NCI-H226 (cell line): ENCODE data around the gene NLRC5.

Experiments
- DNase-seq: peaks from one replicate; pipeline ENCODE4 v3.0.0-alpha.2; 2015

Gene NLRC5

DNA sequence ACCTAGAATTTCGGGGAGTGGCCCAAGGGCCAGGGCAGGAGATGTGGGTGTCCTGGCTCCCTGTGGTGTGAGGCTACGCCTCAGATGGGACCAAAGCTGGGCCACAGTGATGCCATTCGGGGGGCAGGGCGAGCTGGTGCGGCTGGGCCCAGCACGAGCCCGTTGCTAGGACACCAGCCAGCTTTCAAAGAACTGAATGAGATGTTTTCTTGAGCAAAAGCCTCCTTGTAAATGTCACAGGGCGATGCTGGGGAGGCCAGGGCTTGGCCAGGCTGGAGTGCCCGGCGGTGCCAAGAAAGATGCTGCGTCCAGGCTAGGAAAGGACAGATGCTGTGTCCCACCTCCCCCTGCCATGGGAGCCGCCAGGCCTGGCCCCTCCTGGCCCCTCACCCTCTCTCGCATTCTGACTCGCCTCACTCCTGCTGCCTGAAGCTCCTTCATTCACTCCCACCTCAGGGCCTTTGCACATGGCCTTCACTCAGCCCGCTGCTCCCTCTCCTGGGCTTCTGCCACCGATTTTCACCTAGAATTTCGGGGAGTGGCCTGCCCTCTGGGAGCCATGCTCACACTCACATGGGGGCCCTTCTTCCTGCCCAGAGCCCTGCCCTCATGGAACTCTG is 142.1 kb downstream of the NLRC5 start:
- DNase-seq = no peak

DNA sequence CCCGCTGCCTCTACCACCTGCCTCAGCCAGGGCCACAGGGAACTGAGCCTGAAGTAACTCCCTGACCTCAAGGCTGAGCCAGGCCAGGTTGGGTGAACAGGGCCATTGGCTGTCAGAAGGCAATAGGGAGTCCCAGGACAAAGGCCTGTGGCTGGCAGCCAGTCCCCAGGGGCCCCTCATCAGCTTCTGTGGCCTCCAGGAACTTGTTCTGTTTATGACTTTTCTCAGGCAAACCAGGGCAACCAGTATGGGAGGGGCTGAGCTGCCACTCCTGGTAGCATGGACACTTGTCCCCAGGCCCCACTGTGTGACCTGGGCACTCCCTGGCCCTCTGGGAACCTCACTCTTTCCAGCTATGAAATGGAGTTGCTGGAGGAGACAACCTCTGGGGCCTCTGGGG is 143.1 kb downstream of the NLRC5 start:
- DNase-seq = no peak

DNA sequence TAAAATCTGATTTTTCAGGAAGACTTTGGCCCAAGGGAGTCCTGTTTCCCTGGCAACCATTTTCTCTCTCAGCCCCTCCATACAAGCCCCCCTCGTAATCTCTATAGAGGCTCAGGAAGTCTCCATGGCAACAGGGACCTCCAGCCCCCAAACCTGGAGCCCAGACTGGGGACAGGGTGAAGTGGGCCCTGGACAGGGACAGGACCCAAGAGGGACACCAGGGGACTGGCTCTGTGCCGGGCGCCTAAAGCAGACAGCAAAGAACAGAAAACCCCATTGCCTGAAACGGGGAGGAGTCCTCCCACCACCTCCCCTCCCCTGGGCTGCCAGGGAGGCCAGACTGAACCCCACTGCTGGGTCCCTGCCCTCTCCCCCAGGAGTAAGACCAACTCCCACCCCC is 143.7 kb downstream of the NLRC5 start:
- no peak for DNase-seq
